Right lobe of liver (tissue), 4 donors: ENCODE measurements around the gene CYP2A7.

Experiments used
- CTCF ChIP-seq, 4 donors: fragments of 200-600 bp in 3 of 4; fragments of 450-650 bp in 1 of 4; IDR thresholded peaks; one replicate each; pipeline versions ENCODE4 v1.5.1 to v1.8.0; 2016 to 2022; ENCODE audit warnings: antibody characterized with exemption in 4 of 4, mild to moderate bottlenecking in 2 of 4
- POLR2A ChIP-seq: fragments of 450-650 bp; IDR thresholded peaks from one replicate; pipeline ENCODE4 v1.6.1; 2017; ENCODE audit warnings: antibody characterized with exemption, mild to moderate bottlenecking
- donor health status: DM: no; HTN: no; CAD: no.
- donor health status: DM: no; HTN: no; CAD: no.
- donor health status: DM: no; HTN: yes; CAD: no.

GRCh38 chr19:40836754-40837429 is 45.1 kb downstream of the CYP2A7 start:
- TF ChIP-seq POLR2A (no peak), CTCF (IDR thresholded peaks at IDR 0.05) (no peak)
